Liver (tissue), 9 donors: ENCODE results near the gene AGTRAP. TPM values are rescaled to one million over a fixed set of nuclear protein-coding genes. Genes with fewer than 3 reads are reported as not detected.

ENCODE experiments used
- DNase-seq: peaks from one replicate; pipeline ENCODE4 v3.0.0-alpha.2; 2017; ENCODE audit warnings: low spot score
- H3K27ac ChIP-seq, 2 donors: one replicate each; pipeline ENCODE4 v1.7.0; 2013; ENCODE audit warnings: inconsistent platforms in 2 of 2, low read length in 2 of 2, control low read depth in 1 of 2, low read depth in 1 of 2, mild to moderate bottlenecking in 1 of 2
- H3K27me3 ChIP-seq, 4 donors: one replicate each; pipeline versions ENCODE4 v1.6.1 to v1.7.0; 2013; ENCODE audit warnings: low read length in 3 of 4, inconsistent platforms in 1 of 4, mild to moderate bottlenecking in 1 of 4, moderate library complexity in 1 of 4; ENCODE audit not compliant: control insufficient read depth in 4 of 4, insufficient read depth in 4 of 4
- H3K36me3 ChIP-seq, 4 donors: one replicate each; pipeline versions ENCODE4 v1.6.1 to v1.7.0; 2013; ENCODE audit warnings: low read length in 3 of 4, mild to moderate bottlenecking in 3 of 4, low read depth in 1 of 4, moderate library complexity in 1 of 4; ENCODE audit not compliant: control insufficient read depth in 4 of 4, insufficient read depth in 3 of 4
- H3K4me1 ChIP-seq, 4 donors: one replicate each; pipeline versions ENCODE4 v1.6.1 to v1.7.0; 2013; ENCODE audit warnings: low read length in 3 of 4, mild to moderate bottlenecking in 3 of 4, moderate library complexity in 1 of 4; ENCODE audit not compliant: control insufficient read depth in 4 of 4, insufficient read depth in 4 of 4
- H3K4me3 ChIP-seq, 3 donors: one replicate each; pipeline versions ENCODE4 v1.6.1 to v1.7.0; 2013; ENCODE audit warnings: low read length in 3 of 3, control low read depth in 1 of 3, low read depth in 1 of 3, mild to moderate bottlenecking in 1 of 3
- H3K9ac ChIP-seq, 2 donors: one replicate each; pipeline ENCODE4 v1.7.0; 2013; ENCODE audit warnings: low read length in 2 of 2, mild to moderate bottlenecking in 2 of 2, moderate library complexity in 2 of 2, control low read depth in 1 of 2, low read depth in 1 of 2
- H3K9me3 ChIP-seq, 4 donors: one replicate each; pipeline versions ENCODE4 v1.6.1 to v1.7.0; 2013; ENCODE audit warnings: low read length in 3 of 4; ENCODE audit not compliant: control insufficient read depth in 4 of 4
- CTCF ChIP-seq: fragments of 150-350 bp; IDR thresholded peaks from 2 replicates; pipeline ENCODE4 v1.5.1; 2017; ENCODE audit warnings: improper control_type of control experiment, low read depth, low read length; ENCODE audit not compliant: missing input control
- FOXA1 ChIP-seq: IDR thresholded peaks from 2 replicates; pipeline ENCODE4 v1.6.1; 2016; ENCODE audit warnings: antibody characterized with exemption
- HNF4G ChIP-seq: IDR thresholded peaks from 2 replicates; pipeline ENCODE4 v1.6.1; 2016; ENCODE audit warnings: antibody characterized with exemption
- JUND ChIP-seq, 2 donors: IDR thresholded peaks; 2 replicates each; pipeline ENCODE4 v1.6.1; 2016; ENCODE audit warnings: antibody characterized with exemption in 2 of 2
- NR2F2 ChIP-seq: IDR thresholded peaks from 2 replicates; pipeline ENCODE4 v1.6.1; 2016; ENCODE audit warnings: antibody characterized with exemption
- REST ChIP-seq: IDR thresholded peaks from 2 replicates; pipeline ENCODE4 v1.6.1; 2016; ENCODE audit warnings: antibody characterized with exemption, mild to moderate bottlenecking
- TAF1 ChIP-seq: conservative IDR thresholded peaks from 2 replicates; pipeline ENCODE4 v1.6.1; 2016; ENCODE audit warnings: antibody characterized with exemption, mild to moderate bottlenecking
- YY1 ChIP-seq: IDR thresholded peaks from 2 replicates; pipeline ENCODE4 v1.6.1; 2016; ENCODE audit warnings: antibody characterized with exemption, mild to moderate bottlenecking
- ZBTB33 ChIP-seq: IDR thresholded peaks from 2 replicates; pipeline ENCODE4 v1.6.1; 2016; ENCODE audit warnings: antibody characterized with exemption
- WGBS: extraction: QIAGEN DNeasy Blood & Tissue Kit; methylation state at CpG from one replicate; pipeline ENCODE4 v1.1.7; 2013; 5-methylcytosine and 5-hydroxymethylcytosine counted together
- polyA plus RNA-seq, 2 donors: library from polyadenylated mRNA; stranded (reverse) in 1 of 2; unstranded in 1 of 2; fragments of 200-250 nt in 1 of 2; fragments of >200 nt in 1 of 2; fragmentation: Nextera tagmentation in 1 of 2; extraction: Ambion mirVana in 1 of 2; gene quantifications; one replicate each; pipeline versions ENCODE4 v1.2.1 to v1.2.3, GENCODE V29; 2013 to 2015
- total RNA-seq, 2 donors: library from RNA; depleted of rRNA; stranded (reverse); fragments of >200 nt; gene quantifications; one replicate each; pipeline ENCODE4 v1.2.3, GENCODE V29; 2014
- donor health status: healthy.
- donor health status: healthy.
- donor health status: healthy.
- donor health status: healthy.
- donor health status: healthy.

AGTRAP gene
- 10 to 100 TPM in 1 of 2 donors, 1 to 10 TPM in 1; 8.5 to 19.3 TPM for total RNA-seq
- polyA plus RNA-seq: 10 to 100 TPM; 16.0 to 19.0 TPM

GRCh38 chr1:11735854-11736745, at the start of gene AGTRAP:
Gene AGTRAP, plus strand, starts transcription at chr1:11736136. Its CDS starts 73 bp downstream, at chr1:11736209.
- H3K4me3 ChIP-seq: peak within 1 kb of the TSS; percentile 74 to 91 (median 89)
- H3K4me1 ChIP-seq: peaks cover 1 to 14% (median 11%) of the 10 kb centered on the region in 4 donors
- H3K36me3 ChIP-seq: no peaks in the 10 kb centered on the region
- TF ChIP-seq REST: peak; percentile 96
- TF ChIP-seq YY1: no peak
- H3K9me3 ChIP-seq: no peaks in the 10 kb centered on the region
- WGBS: under 1% methylated on average over 59 of the region's 59 CpGs
- H3K27ac ChIP-seq: peak within 1 kb of the TSS; percentile 85 to 89
- H3K9ac ChIP-seq: peak within 1 kb of the TSS; percentile 32 to 84
- H3K27me3 ChIP-seq: no peaks in the 10 kb centered on the region
- peak; percentile 93 for DNase-seq

GRCh38 chr1:11688506-11688905, 47.4 kb upstream of the AGTRAP start:
- Histone ChIP-seq H3K27me3 (peaks cover 0 to 10% (median 3%) of the 10 kb centered on the region in 4 donors), H3K36me3 (no peaks in the 10 kb centered on the region), H3K9ac (no peak overlapping the region), H3K4me1 (peaks cover 7 to 11% (median 8%) of the 10 kb centered on the region in 4 donors), H3K9me3 (no peaks in the 10 kb centered on the region), H3K27ac (no peak overlapping the region), H3K4me3 (no peak overlapping the region)
- no peak for DNase-seq
- TF ChIP-seq CTCF (no peak), HNF4G (no peak), ZBTB33 (no peak), NR2F2 (no peak), TAF1 (no peak), FOXA1 (no peak), JUND (IDR thresholded peaks at IDR 0.05) (no peak)
- 95% methylated on average over 4 of the region's 4 CpGs for WGBS
